HuH-7.5 (cell line): ENCODE data around the gene PRSS53.
A peak's percentile ranks its signal among the peaks of the same experiment; 100 is the strongest.

Source experiments
- DNase-seq: peaks from one replicate; pipeline ENCODE4 v3.0.0; 2011; ENCODE audit warnings: low spot score

Gene PRSS53

DNA sequence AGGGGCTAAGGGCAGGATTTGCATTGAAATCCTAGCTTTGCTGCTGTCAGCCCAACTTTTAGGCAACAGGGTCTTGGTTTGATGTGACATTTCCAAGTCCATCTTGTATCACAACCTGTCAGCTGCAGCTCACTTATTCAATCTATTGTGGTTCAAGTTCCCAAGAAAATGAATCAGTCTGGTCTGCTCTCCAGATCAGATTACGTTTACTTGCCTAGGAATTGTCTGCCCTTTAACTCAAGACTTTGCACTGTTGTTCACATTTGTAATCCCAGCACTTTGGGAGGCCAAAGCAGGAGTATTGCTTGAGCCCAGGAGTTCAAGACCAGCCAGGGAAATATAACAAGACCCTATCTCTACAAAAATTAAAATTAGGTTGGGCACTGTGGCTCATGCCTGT, 45.4 kb downstream of the PRSS53 start:
- no peak for DNase-seq

- no peak for DNase-seq
Measured at GRCh38 chr16:31042866-31043265, 45.9 kb downstream of the PRSS53 start.

GRCh38 chr16:31038993-31039392, 49.8 kb downstream of the PRSS53 start:
- DNase-seq: no peak

DNA sequence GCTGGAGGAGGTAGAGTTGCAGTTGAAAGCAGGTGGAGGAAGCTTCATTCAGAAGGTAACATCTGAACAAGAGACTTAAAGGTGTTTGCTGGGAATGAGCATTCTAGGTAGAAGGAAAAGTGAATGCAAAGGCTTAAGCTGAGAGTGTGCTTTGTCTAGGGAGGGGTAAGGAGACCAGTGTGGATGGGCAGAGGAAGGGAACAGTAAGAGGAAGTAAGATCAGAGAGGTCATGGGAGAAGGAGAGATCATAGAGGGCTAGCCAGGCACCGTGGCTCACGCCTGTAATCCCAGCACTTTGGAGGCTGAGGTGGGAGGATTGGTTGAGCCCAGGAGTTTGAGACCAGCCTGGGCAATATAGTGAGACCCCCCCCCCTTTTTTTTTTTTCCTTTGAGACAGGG, 52.1 kb downstream of the PRSS53 start:
- no peak for DNase-seq

- DNase-seq: peak; percentile 97
Measured at GRCh38 chr16:31033709-31034492, 54.8 kb downstream of the PRSS53 start.
